ENCODE data around the gene VRK1.

The VRK1 gene

GRCh38 chr14:96808619-96809406 is 11.6 kb downstream of the VRK1 start:
- no peak overlapping the region for H3K4me3 ChIP-seq (ENCODE audit: low read depth, low read length)
- no peak for DNase-seq (ENCODE audit: low read depth)
- TF ChIP-seq MYC (IDR thresholded peaks at IDR 0.05; ENCODE audit: low read depth, low read length) (no peak), CTCF (IDR thresholded peaks at IDR 0.05; ENCODE audit: low read depth, low read length) (no peak), POLR2A (IDR thresholded peaks at IDR 0.05; ENCODE audit: extremely low read depth, insufficient read length) (no peak), MAX (IDR thresholded peaks at IDR 0.05; ENCODE audit: low read depth, low read length) (no peak)

- TF ChIP-seq MAX (IDR thresholded peaks at IDR 0.05; ENCODE audit: low read depth, low read length), result no peak
- no peak for TF ChIP-seq MYC (IDR thresholded peaks at IDR 0.05; ENCODE audit: low read depth, low read length)
- no peak for TF ChIP-seq POLR2A (IDR thresholded peaks at IDR 0.05; ENCODE audit: extremely low read depth, insufficient read length)
- TF ChIP-seq CTCF (IDR thresholded peaks at IDR 0.05; ENCODE audit: low read depth, low read length), result no peak
- H3K4me3 ChIP-seq (ENCODE audit: low read depth, low read length), result no peak overlapping the region
- DNase-seq (ENCODE audit: low read depth), result no peak
These were observed 14.1 kb downstream of the VRK1 start for GRCh38 chr14:96811265-96811664.

- H3K4me3 ChIP-seq (ENCODE audit: low read depth, low read length), result no peak overlapping the region
- DNase-seq (ENCODE audit: low read depth), result no peak
- TF ChIP-seq MAX (IDR thresholded peaks at IDR 0.05; ENCODE audit: low read depth, low read length), result no peak
- no peak for TF ChIP-seq CTCF (IDR thresholded peaks at IDR 0.05; ENCODE audit: low read depth, low read length)
- no peak for TF ChIP-seq MYC (IDR thresholded peaks at IDR 0.05; ENCODE audit: low read depth, low read length)
- TF ChIP-seq POLR2A (IDR thresholded peaks at IDR 0.05; ENCODE audit: extremely low read depth, insufficient read length), result no peak
These were observed 14.9 kb downstream of the VRK1 start for GRCh38 chr14:96811985-96812667.

GRCh38 chr14:96816281-96816680 is 19.1 kb downstream of the VRK1 start:
- H3K4me3 ChIP-seq (ENCODE audit: low read depth, low read length), result no peak overlapping the region
- DNase-seq (ENCODE audit: low read depth), result peak; percentile 85
- TF ChIP-seq MYC (IDR thresholded peaks at IDR 0.05; ENCODE audit: low read depth, low read length) (no peak), MAX (IDR thresholded peaks at IDR 0.05; ENCODE audit: low read depth, low read length) (no peak), CTCF (IDR thresholded peaks at IDR 0.05; ENCODE audit: low read depth, low read length) (no peak), POLR2A (IDR thresholded peaks at IDR 0.05; ENCODE audit: extremely low read depth, insufficient read length) (no peak)

GRCh38 chr14:96817750-96818666 is 20.8 kb downstream of the VRK1 start:
- TF ChIP-seq MYC (IDR thresholded peaks at IDR 0.05; ENCODE audit: low read depth, low read length) (no peak), MAX (IDR thresholded peaks at IDR 0.05; ENCODE audit: low read depth, low read length) (no peak), CTCF (IDR thresholded peaks at IDR 0.05; ENCODE audit: low read depth, low read length) (no peak), POLR2A (IDR thresholded peaks at IDR 0.05; ENCODE audit: extremely low read depth, insufficient read length) (no peak)
- no peak overlapping the region for H3K4me3 ChIP-seq (ENCODE audit: low read depth, low read length)

More at GRCh38 chr14:96817750-96818666, 20.8 kb downstream of the VRK1 start:
- no peak for DNase-seq (ENCODE audit: low read depth)
